GM21423 (cell line): ENCODE data around the gene RUFY1.

Source experiments
- ATAC-seq: cut with Tn5 transposase; IDR thresholded peaks from one replicate; pipeline ENCODE4 v1.9.1; 2021; ENCODE audit warnings: mild to moderate bottlenecking, moderate library complexity; ENCODE audit not compliant: unreplicated experiment

RUFY1 gene

GRCh38 chr5:179601871-179602625 is 51.7 kb downstream of the RUFY1 start:
- ATAC-seq = no peak

- ATAC-seq = no peak
These were observed 53.0 kb downstream of the RUFY1 start for GRCh38 chr5:179603308-179603707.

- no peak for ATAC-seq
These were observed 54.9 kb downstream of the RUFY1 start for GRCh38 chr5:179605026-179605833.

GRCh38 chr5:179606071-179606909 is 55.9 kb downstream of the RUFY1 start:
- ATAC-seq = no peak

GRCh38 chr5:179606910-179607159 is 56.5 kb downstream of the RUFY1 start:
- ATAC-seq = no peak

- no peak for ATAC-seq
These were observed 57.0 kb downstream of the RUFY1 start for GRCh38 chr5:179607160-179607931.

- ATAC-seq = no peak
These were observed 57.8 kb downstream of the RUFY1 start for GRCh38 chr5:179608131-179608581.

GRCh38 chr5:179609834-179610108 is 59.4 kb downstream of the RUFY1 start:
- ATAC-seq = no peak

- no peak for ATAC-seq
These were observed 60.0 kb downstream of the RUFY1 start for GRCh38 chr5:179610109-179610902.

- ATAC-seq = no peak
These were observed 60.5 kb downstream of the RUFY1 start for GRCh38 chr5:179610903-179611265.

- ATAC-seq = no peak
These were observed 62.5 kb downstream of the RUFY1 start for GRCh38 chr5:179612577-179613459.

GRCh38 chr5:179613460-179614071 is 63.2 kb downstream of the RUFY1 start:
- ATAC-seq = no peak

- no peak for ATAC-seq
These were observed 64.4 kb downstream of the RUFY1 start for GRCh38 chr5:179614745-179615144.

GRCh38 chr5:179615203-179615602 is 64.8 kb downstream of the RUFY1 start:
- no peak for ATAC-seq

GRCh38 chr5:179616002-179616594 is 65.7 kb downstream of the RUFY1 start:
- ATAC-seq = no peak

GRCh38 chr5:179617930-179618329 is 67.6 kb downstream of the RUFY1 start:
- ATAC-seq = no peak

GRCh38 chr5:179618923-179619554 is 68.7 kb downstream of the RUFY1 start:
- ATAC-seq = no peak

- ATAC-seq = no peak
These were observed 69.4 kb downstream of the RUFY1 start for GRCh38 chr5:179619776-179620175.
